ENCODE measurements around the gene CERS4. TPM values are rescaled to one million over a fixed set of nuclear protein-coding genes. Genes with fewer than 3 reads are reported as not detected.

CERS4 gene
- total and polyA plus RNA-seq, 2 experiments from 2014 or later, result 68.5 to 109 TPM

GRCh38 chr19:8216357-8216756 is 7.2 kb downstream of the CERS4 start:
- Mint-ChIP-seq H3K9me3 (no peaks in the 10 kb centered on the region), H3K36me3 (ENCODE audit: low read depth) (peaks cover 32% of the 10 kb centered on the region), H3K4me1 (peaks cover 16% of the 10 kb centered on the region), H3K27ac (no peak overlapping the region), H3K27me3 (ENCODE audit: insufficient read depth, low read depth, poor library complexity) (peaks cover 7% of the 10 kb centered on the region), H3K4me3 (no peak overlapping the region)
- no peak overlapping the region for H2AFZ ChIP-seq
- H3K79me2 ChIP-seq (replicated peaks; ENCODE audit: insufficient read depth), result peaks cover 92% of the 10 kb centered on the region
- H3K9me2 ChIP-seq (ENCODE audit: insufficient read depth), result no peaks in the 10 kb centered on the region
- H3F3A ChIP-seq (replicated peaks; ENCODE audit: low read depth), result no peaks in the 10 kb centered on the region
- peaks cover 32% of the 10 kb centered on the region for H4K20me1 ChIP-seq (replicated peaks; ENCODE audit: insufficient read depth)
- TF ChIP-seq ZNF462 (CRISPR knock-in tag; IDR thresholded peaks at IDR 0.05), result no peak
- no peak for TF ChIP-seq REST (IDR thresholded peaks at IDR 0.05; ENCODE audit: unreplicated experiment)
- TF ChIP-seq ZNF331 (CRISPR knock-in tag; IDR thresholded peaks at IDR 0.05; ENCODE audit: low read depth), result no peak
- no peak for TF ChIP-seq EZH2phosphoT487 (IDR thresholded peaks at IDR 0.05; ENCODE audit: unreplicated experiment)
- TF ChIP-seq CTCF (conservative IDR thresholded peaks at IDR 0.05; ENCODE audit: low read depth in 2 of 2), result no peak
- TF ChIP-seq ETS1 (IDR thresholded peaks at IDR 0.05), result no peak
- TF ChIP-seq EZH2 (IDR thresholded peaks at IDR 0.05; ENCODE audit: low read depth, unreplicated experiment), result no peak
- TF ChIP-seq NANOG (IDR thresholded peaks at IDR 0.05; ENCODE audit: borderline replicate concordance), result no peak
- no peak for TF ChIP-seq JUNB (IDR thresholded peaks at IDR 0.05; ENCODE audit: unreplicated experiment)
- no peak for TF ChIP-seq STAT1 (IDR thresholded peaks at IDR 0.05; ENCODE audit: unreplicated experiment)
- no peak for TF ChIP-seq POLR2AphosphoS5 (IDR thresholded peaks at IDR 0.05; ENCODE audit: low read depth)
- TF ChIP-seq ZNF114 (CRISPR knock-in tag; IDR thresholded peaks at IDR 0.05), result no peak
- no peak for TF ChIP-seq CREB1 (CRISPR knock-in tag; IDR thresholded peaks at IDR 0.05; ENCODE audit: low read depth)
- DNase-seq (ENCODE audit: low spot score) (no peak), ATAC-seq (no peak)
- H3K4me1 ChIP-seq (ENCODE audit: insufficient read depth), result peaks cover 2% of the 10 kb centered on the region; the same call in 1 of the 2 replicates
- H3K4me3 ChIP-seq, result no peak overlapping the region
- no peaks in the 10 kb centered on the region for H3K27me3 ChIP-seq (ENCODE audit: insufficient read depth)
- no peak overlapping the region for H3K4me2 ChIP-seq
- no peak overlapping the region for H3K27ac ChIP-seq (ENCODE audit: low read depth)
- H3K36me3 ChIP-seq (ENCODE audit: insufficient read depth), result no peaks in the 10 kb centered on the region
